ENCODE results near the gene FAS.

The FAS gene

GRCh38 chr10:88983939-88984338 lies 6.7 kb upstream of the FAS start (continued):
- TF ChIP-seq PBX3 (CRISPR knock-in tag; IDR thresholded peaks at IDR 0.05) (no peak), ZNF239 (tag by site-specific recombination; IDR thresholded peaks at IDR 0.05) (no peak), ZNF274 (IDR thresholded peaks at IDR 0.05; ENCODE audit: low read length) (no peak), ZNF274 (tag by site-specific recombination; IDR thresholded peaks at IDR 0.05; ENCODE audit: borderline replicate concordance) (no peak), ZNF791 (tag by site-specific recombination; IDR thresholded peaks at IDR 0.05) (no peak)

GRCh38 chr10:88984525-88984924 lies 6.1 kb upstream of the FAS start:
- no peak overlapping the region for H3K4me3 ChIP-seq (ENCODE audit: low read depth, low read length)
- POLR2A ChIA-PET: no interaction called here
- peaks cover 0 to 3% of the 10 kb centered on the region in 2 experiments; a peak in 1 of 3 replicates for H3K36me3 ChIP-seq (ENCODE audit: control insufficient read depth in 2 of 2, insufficient read depth in 1 of 2, low read length in 2 of 2)
- CTCF ChIA-PET: interaction anchor here (4.1 kb wide), 1 partner anchor 51 kb away, joined by 23 read pairs; no protein-coding TSS in a partner anchor
- no peaks in the 10 kb centered on the region for H3K9me3 ChIP-seq (ENCODE audit: control insufficient read depth, insufficient read depth, low read depth, low read length)
- no peak overlapping the region for H3K27ac ChIP-seq (ENCODE audit: extremely low read depth, low read depth, low read length)
- TF ChIP-seq ZNF76 (tag by site-specific recombination; IDR thresholded peaks at IDR 0.05; ENCODE audit: borderline replicate concordance, low read depth): no peak
- TF ChIP-seq YY1 (tag by site-specific recombination; IDR thresholded peaks at IDR 0.05): no peak
- TF ChIP-seq ZNF521 (tag by site-specific recombination; IDR thresholded peaks at IDR 0.05): no peak
- no peak for TF ChIP-seq MZF1 (tag by site-specific recombination; IDR thresholded peaks at IDR 0.05; ENCODE audit: borderline replicate concordance)
- TF ChIP-seq ZNF645 (tag by site-specific recombination; IDR thresholded peaks at IDR 0.05): no peak
- H3K4me1 ChIP-seq (ENCODE audit: control insufficient read depth, insufficient read depth, low read length): peaks cover 7% of the 10 kb centered on the region

- TF ChIP-seq ZNF654 (tag by site-specific recombination; IDR thresholded peaks at IDR 0.05; ENCODE audit: low read depth) (peak; percentile 56), ZNF311 (tag by site-specific recombination; IDR thresholded peaks at IDR 0.05; ENCODE audit: borderline replicate concordance) (no peak)
Measured at GRCh38 chr10:88986549-88987242, 3.9 kb upstream of the FAS start.

GRCh38 chr10:88987243-88987725 lies 3.3 kb upstream of the FAS start:
- Histone ChIP-seq H3K4me1 (ENCODE audit: control insufficient read depth, insufficient read depth, low read length) (peaks cover 7% of the 10 kb centered on the region), H3K27ac (ENCODE audit: extremely low read depth, low read depth, low read length) (no peak overlapping the region), H3K4me3 (ENCODE audit: low read depth, low read length) (no peak overlapping the region), H3K9me3 (ENCODE audit: control insufficient read depth, insufficient read depth, low read depth, low read length) (no peaks in the 10 kb centered on the region), H3K36me3 (ENCODE audit: control insufficient read depth in 2 of 2, insufficient read depth in 1 of 2, low read length in 2 of 2) (peaks cover 0 to 3% of the 10 kb centered on the region in 2 experiments; a peak in 1 of 3 replicates)
- ChIA-PET POLR2A (no interaction called here), CTCF (interaction anchor here (0.6 to 7.4 kb wide), 28 partner anchors 9 to 947 kb away, joined by 3 to 137 read pairs (median 5); partner anchors contain the start of genes CH25H and LIPN)
- TF ChIP-seq ZNF404 (tag by site-specific recombination; IDR thresholded peaks at IDR 0.05) (no peak), ZNF121 (tag by site-specific recombination; IDR thresholded peaks at IDR 0.05) (no peak), ZBTB8A (tag by site-specific recombination; IDR thresholded peaks at IDR 0.05) (no peak), ZNF214 (tag by site-specific recombination; IDR thresholded peaks at IDR 0.05; ENCODE audit: borderline replicate concordance) (no peak), SETDB1 (IDR thresholded peaks at IDR 0.05; ENCODE audit: insufficient read length, low read length) (no peak), ZNF768 (tag by site-specific recombination; IDR thresholded peaks at IDR 0.05) (no peak), ZNF114 (tag by site-specific recombination; IDR thresholded peaks at IDR 0.05) (no peak), ZNF776 (tag by site-specific recombination; IDR thresholded peaks at IDR 0.05; ENCODE audit: borderline replicate concordance) (no peak), ZFP3 (tag by site-specific recombination; IDR thresholded peaks at IDR 0.05; ENCODE audit: low read depth) (no peak), ZNF670 (tag by site-specific recombination; IDR thresholded peaks at IDR 0.05; ENCODE audit: low read depth) (no peak), BCL11A (tag by site-specific recombination; IDR thresholded peaks at IDR 0.05; ENCODE audit: low read depth) (no peak), ZNF391 (tag by site-specific recombination; IDR thresholded peaks at IDR 0.05; ENCODE audit: borderline replicate concordance, low read depth) (no peak), SP3 (tag by site-specific recombination; IDR thresholded peaks at IDR 0.05) (no peak), ZNF146 (tag by site-specific recombination; IDR thresholded peaks at IDR 0.05) (no peak), ZNF571 (tag by site-specific recombination; IDR thresholded peaks at IDR 0.05) (no peak), ZNF521 (tag by site-specific recombination; IDR thresholded peaks at IDR 0.05) (no peak), ZNF48 (tag by site-specific recombination; IDR thresholded peaks at IDR 0.05) (no peak), ZNF707 (tag by site-specific recombination; IDR thresholded peaks at IDR 0.05) (no peak)

More at GRCh38 chr10:88986549-88987242, 3.9 kb upstream of the FAS start:
- CTCF ChIA-PET: interaction anchor here (0.6 to 7.4 kb wide), 29 partner anchors 8 to 946 kb away, joined by 3 to 137 read pairs (median 5); partner anchors contain the start of genes CH25H and LIPN
- Histone ChIP-seq H3K9me3 (ENCODE audit: control insufficient read depth, insufficient read depth, low read depth, low read length) (no peaks in the 10 kb centered on the region), H3K4me3 (ENCODE audit: low read depth, low read length) (no peak overlapping the region), H3K4me1 (ENCODE audit: control insufficient read depth, insufficient read depth, low read length) (peaks cover 7% of the 10 kb centered on the region), H3K36me3 (ENCODE audit: control insufficient read depth in 2 of 2, insufficient read depth in 1 of 2, low read length in 2 of 2) (peaks cover 0 to 3% of the 10 kb centered on the region in 2 experiments; a peak in 1 of 3 replicates), H3K27ac (ENCODE audit: extremely low read depth, low read depth, low read length) (no peak overlapping the region)
- POLR2A ChIA-PET: no interaction called here
